ENCODE data around the gene CRYBA2.

The CRYBA2 gene

DNA sequence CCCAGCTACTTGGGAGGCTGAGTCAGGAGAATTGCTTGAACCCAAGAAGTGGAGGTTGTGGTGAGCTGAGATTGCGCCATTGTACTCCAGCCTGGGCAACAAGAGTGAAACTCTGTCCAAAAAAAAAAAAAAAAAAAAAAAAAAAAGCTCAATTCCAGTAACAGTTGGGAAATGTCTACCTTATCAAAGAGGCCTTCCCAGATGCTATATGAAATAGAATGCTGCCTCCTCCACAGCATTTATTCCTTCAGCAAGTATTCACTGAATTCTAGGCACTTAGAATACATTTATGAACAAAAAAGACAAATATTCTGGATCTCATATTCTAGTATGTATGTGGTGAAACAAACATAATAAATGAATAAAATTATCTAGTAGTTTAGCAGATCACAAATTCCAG, 46.6 kb downstream of the CRYBA2 start:
- DNase-seq = no peak

DNA sequence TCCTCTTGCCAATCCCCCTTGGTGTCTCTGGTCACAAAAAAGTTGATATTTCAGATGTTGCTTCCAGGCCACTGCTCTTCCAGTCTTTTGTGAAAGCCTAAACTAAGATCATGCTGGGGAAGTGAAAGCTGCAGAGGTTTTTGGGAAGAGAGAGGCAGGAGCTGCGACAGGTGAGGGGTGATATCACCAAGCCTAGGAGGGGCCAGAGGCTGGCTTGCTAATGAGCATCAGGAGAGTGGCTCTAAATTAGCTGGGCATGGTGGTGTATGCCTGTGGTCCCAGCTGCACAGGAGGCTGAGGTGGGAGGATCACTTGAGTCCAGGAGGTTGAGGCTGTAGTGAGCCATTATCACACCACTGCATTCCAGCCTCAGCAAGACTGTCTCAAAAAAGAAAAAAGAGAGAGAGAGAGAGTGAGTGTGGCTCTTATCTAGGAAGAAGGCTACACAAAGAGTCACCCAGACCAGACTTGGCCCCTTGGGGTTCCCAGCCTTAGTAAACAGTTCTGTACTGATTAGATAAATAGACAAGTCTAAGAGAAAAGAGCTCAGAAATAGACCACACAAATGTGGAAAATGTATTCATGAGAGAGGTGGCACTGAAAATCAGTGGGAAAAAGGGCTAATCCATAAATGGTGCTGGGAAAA, 48.3 kb downstream of the CRYBA2 start:
- no peak for DNase-seq
